ENCODE data around the gene USP28.
"Not testable (repeated sequence)": the region's sequence is repeated elsewhere in the genome, so short reads cannot be mapped to it uniquely, and the experiment has no call there.

USP28 gene

GRCh38 chr11:113774174-113774503, 101.2 kb downstream of the USP28 start:
- DNase-seq (ENCODE audit: low read depth in 4 of 4, low spot score in 1 of 4): no peak

- DNase-seq (ENCODE audit: low read depth in 4 of 4, low spot score in 1 of 4): peak; percentile 80 to 90 (median 86)
Observed at GRCh38 chr11:113773416-113774173, 101.8 kb downstream of the USP28 start, which contains the start of gene ZW10. ZW10 (minus strand) TSS chr11:113773692; CDS start chr11:113773666, 26 bp downstream.

GRCh38 chr11:113773092-113773415, 102.3 kb downstream of the USP28 start:
- no peak for DNase-seq (ENCODE audit: low read depth in 4 of 4, low spot score in 1 of 4)

DNA sequence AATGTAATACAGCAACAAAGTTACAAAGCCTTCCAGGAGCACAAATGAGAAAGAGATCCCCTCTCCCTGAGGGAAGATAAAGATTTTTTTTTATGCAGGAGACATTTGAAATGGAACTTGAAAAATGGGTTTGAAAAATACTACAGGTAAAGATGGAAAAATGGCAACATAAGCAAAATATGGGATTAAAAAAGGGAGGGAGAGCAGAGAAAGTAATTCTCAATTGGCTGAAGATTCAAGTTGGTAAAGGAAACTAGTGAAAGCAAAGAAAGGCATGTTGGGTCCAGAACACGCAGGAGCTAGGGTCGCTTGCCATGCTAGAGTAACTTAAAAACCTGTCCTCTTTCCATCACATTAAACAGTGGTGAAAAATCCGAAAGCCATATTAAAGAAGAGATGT, 103.4 kb downstream of the USP28 start:
- no peak for DNase-seq (ENCODE audit: low read depth in 4 of 4, low spot score in 1 of 4)

DNA sequence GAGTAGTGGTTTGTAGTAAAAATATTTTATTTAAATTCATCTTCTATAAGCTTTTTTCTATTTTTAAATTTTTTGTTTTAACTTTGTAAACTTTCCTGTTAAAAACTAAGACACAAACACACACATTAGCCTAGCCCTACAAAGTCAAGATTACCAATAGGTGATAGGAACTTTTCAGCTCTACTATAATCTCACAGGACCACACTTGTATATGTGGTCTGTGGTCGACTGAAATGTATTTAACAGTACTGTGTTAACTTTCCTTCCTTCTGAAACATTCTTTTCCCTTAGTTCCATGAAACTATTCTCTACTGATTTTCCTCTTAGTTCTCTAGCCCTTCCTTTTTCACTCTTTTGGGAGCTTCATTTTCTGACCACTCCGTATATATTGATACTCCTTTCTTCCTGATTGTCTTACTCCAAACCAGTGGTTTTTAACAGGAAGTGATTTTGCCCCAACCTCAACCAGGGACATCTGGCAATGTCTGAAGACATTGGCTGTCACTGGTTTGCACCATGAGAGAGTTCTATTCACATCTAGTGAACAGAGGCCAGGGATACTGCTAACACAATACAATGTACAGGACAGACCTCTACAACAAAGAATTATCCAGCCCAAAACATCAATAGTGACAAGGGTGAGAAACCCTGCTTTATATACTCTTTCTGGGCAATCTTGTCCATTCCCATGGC, 110.7 kb downstream of the USP28 start:
- DNase-seq (ENCODE audit: low read depth in 4 of 4, low spot score in 1 of 4): no peak

GRCh38 chr11:113763040-113763439, 112.3 kb downstream of the USP28 start:
- not testable (repeated sequence) for DNase-seq (ENCODE audit: low read depth in 4 of 4, low spot score in 1 of 4)

- no peak for DNase-seq (ENCODE audit: low read depth in 4 of 4, low spot score in 1 of 4)
Observed at GRCh38 chr11:113760241-113760640, 115.1 kb downstream of the USP28 start.

- no peak for DNase-seq (ENCODE audit: low read depth in 4 of 4, low spot score in 1 of 4)
Observed at GRCh38 chr11:113752932-113753331, 122.4 kb downstream of the USP28 start.

Data from stimulated activated CD4-positive, alpha-beta T cell treated with anti-CD3 and anti-CD28 coated beads, Interleukin-1b, Interleukin-23, amount 100 ng/mL, for 24 hours (primary cell).